ENCODE results near the gene MYRFL.

GRCh38 chr12:69824028-69824427, 999 bp upstream of the MYRFL start:
- TF ChIP-seq CTCF (IDR thresholded peaks at IDR 0.05 in 4 of 5, conservative IDR thresholded peaks at IDR 0.05 in 1 of 5) (no peak), POLR2A (IDR thresholded peaks at IDR 0.05) (no peak)
